Neural cell (in vitro differentiated cells): ENCODE data around the gene H2BK1. TPM values are rescaled to one million over a fixed set of nuclear protein-coding genes. Genes with fewer than 3 reads are reported as not detected.

Source experiments
- H2AFZ ChIP-seq: fragments of 200-600, 300-800 bp; sonication (generic), shearing (Covaris generic); 2 replicates; pipeline ENCODE4 v1.6.0; 2014; ENCODE audit warnings: low read depth, mild to moderate bottlenecking, antibody characterized with exemption, low read length, moderate library complexity
- H3F3A ChIP-seq: fragments of 200-600 bp; shearing (Covaris generic); 2 replicates; pipeline ENCODE4 v1.6.1; 2016; ENCODE audit warnings: mild to moderate bottlenecking, moderate library complexity, mixed read lengths, antibody characterized with exemption, low read length; ENCODE audit not compliant: insufficient read depth, poor library complexity, severe bottlenecking
- H3K27ac ChIP-seq: fragments of 200-600, 300-800 bp; sonication (generic), shearing (Covaris generic); 2 replicates; pipeline ENCODE4 v1.5.1; 2014; ENCODE audit warnings: mild to moderate bottlenecking, low read length, moderate library complexity
- H3K27me3 ChIP-seq: fragments of 300-800, 200-600 bp; sonication (generic), shearing (Covaris generic); 2 replicates; pipeline ENCODE4 v1.6.0; 2014; ENCODE audit warnings: mild to moderate bottlenecking, low read depth, low read length, moderate library complexity; ENCODE audit not compliant: insufficient read depth
- H3K36me3 ChIP-seq: fragments of 300-800, 200-600 bp; sonication (generic), shearing (Covaris generic); 2 replicates; pipeline ENCODE4 v1.5.1; 2014; ENCODE audit warnings: mild to moderate bottlenecking, antibody characterized with exemption, low read length, moderate library complexity; ENCODE audit not compliant: insufficient read depth
- H3K4me2 ChIP-seq: fragments of 300-800, 200-600 bp; sonication (generic), shearing (Covaris generic); 2 replicates; pipeline ENCODE4 v1.6.0; 2014; ENCODE audit warnings: mild to moderate bottlenecking, low read length
- H3K4me3 ChIP-seq: fragments of 300-800, 200-600 bp; sonication (generic), shearing (Covaris generic); 2 replicates; pipeline ENCODE4 v1.5.1; 2014; ENCODE audit warnings: mild to moderate bottlenecking, low read length, moderate library complexity
- H3K79me2 ChIP-seq: fragments of 200-600 bp; shearing (Covaris generic); replicated peaks from 2 replicates; pipeline ENCODE4 v1.6.0; 2014; ENCODE audit warnings: mild to moderate bottlenecking, low read length, moderate library complexity; ENCODE audit not compliant: insufficient read depth
- H3K9ac ChIP-seq: fragments of 300-800, 200-600 bp; sonication (generic), shearing (Covaris generic); 2 replicates; pipeline ENCODE4 v1.6.1; 2016; ENCODE audit warnings: mild to moderate bottlenecking, low read length, mixed read lengths
- H3K9me2 ChIP-seq: fragments of 200-600 bp; shearing (Covaris generic); 2 replicates; pipeline ENCODE4 v1.6.1; 2016; ENCODE audit warnings: mild to moderate bottlenecking, low read length, mixed read lengths; ENCODE audit not compliant: insufficient read depth
- H3K9me3 ChIP-seq: fragments of 200-600, 300-800 bp; sonication (generic), shearing (Covaris generic); 2 replicates; pipeline ENCODE4 v1.6.1; 2016; ENCODE audit warnings: mild to moderate bottlenecking, mixed run types, low read length, moderate library complexity, mixed read lengths
- H4K20me1 ChIP-seq: fragments of 200-600 bp; shearing (Covaris generic); 2 replicates; pipeline ENCODE4 v1.6.1; 2016; ENCODE audit warnings: mild to moderate bottlenecking, mixed run types; ENCODE audit not compliant: insufficient read depth
- CTCF ChIP-seq: fragments of 450-650 bp; IDR thresholded peaks from 2 replicates; pipeline ENCODE4 v1.5.1; 2014; ENCODE audit warnings: antibody characterized with exemption, mild to moderate bottlenecking, moderate library complexity; ENCODE audit not compliant: poor library complexity, severe bottlenecking
- EP300 ChIP-seq: fragments of 450-650 bp; conservative IDR thresholded peaks from 2 replicates; pipeline ENCODE4 v1.6.1; 2014; ENCODE audit warnings: antibody characterized with exemption, mild to moderate bottlenecking, moderate library complexity; ENCODE audit not compliant: poor library complexity, severe bottlenecking
- EZH2 ChIP-seq: fragments of 200-600, 300-800 bp; shearing (Covaris generic), sonication (generic); IDR thresholded peaks from 2 replicates; pipeline ENCODE4 v1.6.1; 2014; ENCODE audit warnings: antibody characterized with exemption, low read length, borderline replicate concordance, mild to moderate bottlenecking; ENCODE audit not compliant: insufficient read depth, poor library complexity, severe bottlenecking
- MXI1 ChIP-seq: fragments of 450-650 bp; conservative IDR thresholded peaks from 2 replicates; pipeline ENCODE4 v1.6.1; 2014; ENCODE audit warnings: antibody characterized with exemption, mild to moderate bottlenecking; ENCODE audit not compliant: poor library complexity, severe bottlenecking
- POLR2AphosphoS5 ChIP-seq: IDR thresholded peaks from 2 replicates; pipeline ENCODE4 v1.6.1; 2012
- RAD21 ChIP-seq: fragments of 450-650 bp; conservative IDR thresholded peaks from 2 replicates; pipeline ENCODE4 v1.6.1; 2014; ENCODE audit warnings: antibody characterized with exemption, mild to moderate bottlenecking, moderate library complexity
- SMC3 ChIP-seq: fragments of 450-650 bp; conservative IDR thresholded peaks from 2 replicates; pipeline ENCODE4 v1.6.1; 2014; ENCODE audit warnings: antibody characterized with exemption, mild to moderate bottlenecking, moderate library complexity; ENCODE audit not compliant: poor library complexity
- TAF1 ChIP-seq: IDR thresholded peaks from 2 replicates; pipeline ENCODE4 v1.6.1; 2012; ENCODE audit warnings: low read depth
- polyA plus RNA-seq: library from polyadenylated mRNA; depleted of rRNA; stranded (reverse); fragments of >200 nt; gene quantifications from 2 replicates; pipeline ENCODE4 v1.2.3, GENCODE V29; 2014
- TF ChIP-seq, protein P1 (sequence below): IDR thresholded peaks from 2 replicates; pipeline ENCODE4 v1.6.1; 2012; ENCODE audit warnings: borderline replicate concordance

The H2BK1 gene
- polyA plus RNA-seq, 1 donor from 2014 or later, result not detected

- no peaks in the 10 kb centered on the region for H3K36me3 ChIP-seq
- H3K27me3 ChIP-seq, result no peaks in the 10 kb centered on the region
- peaks cover 25% of the 10 kb centered on the region for H3K79me2 ChIP-seq
- H3K27ac ChIP-seq, result peak overlapping the region; percentile 90
- TF ChIP-seq RAD21 (no peak), EP300 (no peak), EZH2 (no peak), TAF1 (no peak), CTCF (no peak), MXI1 (no peak), SMC3 (no peak)
- TF ChIP-seq, protein P1, sequence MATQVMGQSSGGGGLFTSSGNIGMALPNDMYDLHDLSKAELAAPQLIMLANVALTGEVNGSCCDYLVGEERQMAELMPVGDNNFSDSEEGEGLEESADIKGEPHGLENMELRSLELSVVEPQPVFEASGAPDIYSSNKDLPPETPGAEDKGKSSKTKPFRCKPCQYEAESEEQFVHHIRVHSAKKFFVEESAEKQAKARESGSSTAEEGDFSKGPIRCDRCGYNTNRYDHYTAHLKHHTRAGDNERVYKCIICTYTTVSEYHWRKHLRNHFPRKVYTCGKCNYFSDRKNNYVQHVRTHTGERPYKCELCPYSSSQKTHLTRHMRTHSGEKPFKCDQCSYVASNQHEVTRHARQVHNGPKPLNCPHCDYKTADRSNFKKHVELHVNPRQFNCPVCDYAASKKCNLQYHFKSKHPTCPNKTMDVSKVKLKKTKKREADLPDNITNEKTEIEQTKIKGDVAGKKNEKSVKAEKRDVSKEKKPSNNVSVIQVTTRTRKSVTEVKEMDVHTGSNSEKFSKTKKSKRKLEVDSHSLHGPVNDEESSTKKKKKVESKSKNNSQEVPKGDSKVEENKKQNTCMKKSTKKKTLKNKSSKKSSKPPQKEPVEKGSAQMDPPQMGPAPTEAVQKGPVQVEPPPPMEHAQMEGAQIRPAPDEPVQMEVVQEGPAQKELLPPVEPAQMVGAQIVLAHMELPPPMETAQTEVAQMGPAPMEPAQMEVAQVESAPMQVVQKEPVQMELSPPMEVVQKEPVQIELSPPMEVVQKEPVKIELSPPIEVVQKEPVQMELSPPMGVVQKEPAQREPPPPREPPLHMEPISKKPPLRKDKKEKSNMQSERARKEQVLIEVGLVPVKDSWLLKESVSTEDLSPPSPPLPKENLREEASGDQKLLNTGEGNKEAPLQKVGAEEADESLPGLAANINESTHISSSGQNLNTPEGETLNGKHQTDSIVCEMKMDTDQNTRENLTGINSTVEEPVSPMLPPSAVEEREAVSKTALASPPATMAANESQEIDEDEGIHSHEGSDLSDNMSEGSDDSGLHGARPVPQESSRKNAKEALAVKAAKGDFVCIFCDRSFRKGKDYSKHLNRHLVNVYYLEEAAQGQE, result no peak
- H3K9me2 ChIP-seq, result no peaks in the 10 kb centered on the region
- H3K9ac ChIP-seq, result peak overlapping the region; percentile 76
- H3K9me3 ChIP-seq, result no peaks in the 10 kb centered on the region
- H3F3A ChIP-seq, result peaks cover 3% of the 10 kb centered on the region
- H4K20me1 ChIP-seq, result no peaks in the 10 kb centered on the region
- peak overlapping the region; percentile 96 for H3K4me3 ChIP-seq
- H3K4me2 ChIP-seq, result peak overlapping the region; percentile 81
- peak overlapping the region; percentile 71 for H2AFZ ChIP-seq
Observed at GRCh38 chr7:151228024-151228866, 18.0 kb upstream of the H2BK1 start.

DNA sequence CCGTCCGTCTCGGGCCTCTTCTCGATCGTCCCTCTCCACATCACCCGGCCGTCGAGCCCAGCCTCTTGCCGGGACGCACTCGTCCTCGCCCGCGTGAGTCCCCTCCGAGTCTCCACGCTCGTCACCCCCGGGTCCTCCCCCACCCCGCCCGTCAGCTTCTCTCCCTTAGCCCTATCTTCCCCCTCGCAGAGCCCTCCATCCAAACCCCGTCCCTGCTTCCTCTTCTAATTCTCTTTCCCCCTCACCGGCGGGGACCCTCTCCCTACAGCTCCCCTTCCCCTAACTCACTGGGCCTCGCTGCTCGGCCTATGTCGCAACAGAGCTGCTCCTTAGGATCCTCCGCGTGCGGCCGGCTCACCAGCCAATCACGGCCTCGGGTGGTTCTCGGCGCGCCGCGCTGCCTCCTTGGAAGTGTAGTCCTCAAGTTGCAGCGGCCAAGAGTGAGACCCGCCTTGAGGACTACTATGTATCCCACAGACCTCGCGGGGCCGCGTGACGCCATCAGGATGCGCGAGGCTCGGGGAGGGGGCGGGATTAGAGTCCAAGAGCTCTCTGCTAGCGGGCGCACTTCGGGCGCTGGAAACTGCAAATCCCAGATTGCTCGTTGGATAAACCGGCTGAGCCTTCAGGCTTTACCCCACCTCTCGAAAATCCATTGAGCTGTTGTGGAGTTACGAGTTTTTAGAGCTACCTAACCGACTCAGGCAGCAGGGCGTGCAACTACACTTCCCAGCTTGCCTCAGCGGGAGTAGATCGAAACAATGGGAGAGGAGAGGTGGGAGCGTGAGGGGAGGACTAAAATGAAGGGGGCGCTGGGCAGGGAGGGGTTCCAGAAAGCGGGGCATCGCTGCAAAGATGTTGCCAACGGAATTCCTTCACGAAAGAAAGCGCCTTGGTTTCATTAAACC is 16.8 kb upstream of the H2BK1 start, which contains the start of gene ABCF2:
ABCF2 (minus strand) TSS at position 331 of the 908 bp plus-strand sequence. CDS start 747 bp downstream, outside the sequence.
- Histone ChIP-seq H3K79me2 (peaks cover 16% of the 10 kb centered on the region), H3K27ac (peak within 1 kb of the TSS; percentile 90), H3F3A (peaks cover 3% of the 10 kb centered on the region), H3K27me3 (no peaks in the 10 kb centered on the region), H3K4me2 (peak within 1 kb of the TSS; percentile 94), H3K4me3 (peak within 1 kb of the TSS; percentile 96), H3K36me3 (no peaks in the 10 kb centered on the region), H3K9me2 (no peaks in the 10 kb centered on the region), H3K9me3 (no peaks in the 10 kb centered on the region), H3K9ac (peak within 1 kb of the TSS; percentile 76), H2AFZ (peak within 1 kb of the TSS; percentile 71), H4K20me1 (no peaks in the 10 kb centered on the region)
- TF ChIP-seq RAD21 (peak; percentile 17), MXI1 (peak; percentile 96), TAF1 (peak; percentile 62), SMC3 (peak; percentile 12), EP300 (peak; percentile 34), POLR2AphosphoS5 (peak; percentile 79), CTCF (no peak), EZH2 (no peak)
- TF ChIP-seq, protein P1, result peak; percentile 82
